Measurements from ENCODE around the gene STK25.
A peak's percentile ranks its signal among the peaks of the same experiment; 100 is the strongest.

The STK25 gene

DNA sequence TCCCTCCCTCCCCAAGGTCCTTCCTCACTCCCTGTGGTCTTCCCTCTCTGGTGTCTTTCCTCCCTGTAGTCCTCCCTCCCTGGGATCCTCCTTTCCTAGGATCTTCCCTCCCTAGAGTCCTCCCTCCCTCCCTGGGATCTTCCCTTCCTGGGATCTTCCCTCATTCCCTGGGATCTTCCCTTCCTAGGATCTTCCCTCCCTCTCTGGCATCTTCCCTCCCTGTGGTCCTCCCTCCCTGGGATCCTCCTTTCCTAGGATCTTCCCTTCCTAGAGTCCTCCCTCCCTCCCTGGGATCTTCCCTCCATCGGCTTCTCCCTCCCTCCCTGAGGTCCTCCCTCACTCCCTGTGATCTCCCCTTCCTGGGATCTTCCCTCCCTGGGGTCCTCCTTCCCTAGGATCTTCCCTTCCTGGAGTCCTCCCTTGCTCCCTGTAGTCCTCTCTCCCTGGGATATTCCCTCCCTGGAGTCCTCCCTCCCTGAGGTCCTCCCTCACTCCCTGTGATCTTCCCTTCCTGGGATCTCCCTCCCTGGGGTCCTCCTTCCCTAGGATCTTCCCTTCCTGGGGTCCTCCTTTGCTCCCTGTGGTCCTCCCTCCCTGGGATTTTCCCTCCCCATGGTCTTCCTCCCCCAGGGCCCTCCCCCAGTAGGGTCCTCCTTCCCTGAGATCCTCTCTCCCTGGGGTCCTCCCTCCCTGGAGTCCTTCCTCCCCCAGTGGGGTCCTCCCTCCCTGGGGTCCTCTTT lies 23.0 kb downstream of the STK25 start:
- POLR2A ChIA-PET, result no interaction called here
- Histone ChIP-seq H3K9me3 (ENCODE audit: control insufficient read depth, insufficient read depth, low read depth, low read length) (no peaks in the 10 kb centered on the region), H3K4me3 (ENCODE audit: low read depth, low read length) (no peak overlapping the region), H3K4me1 (ENCODE audit: control insufficient read depth, insufficient read depth, low read length) (no peaks in the 10 kb centered on the region), H3K36me3 (ENCODE audit: control insufficient read depth in 2 of 2, insufficient read depth in 1 of 2, low read length in 2 of 2) (peaks cover 0 to 26% of the 10 kb centered on the region in 2 experiments; a peak in 1 of 3 replicates), H3K27ac (ENCODE audit: extremely low read depth, low read depth, low read length) (no peak overlapping the region)
- CTCF ChIA-PET, result interaction anchor here (0.6 kb wide), 1 partner anchor 462 kb away, joined by 4 read pairs; no protein-coding TSS in a partner anchor
- TF ChIP-seq WT1 (tag by site-specific recombination; IDR thresholded peaks at IDR 0.05), result peak; percentile 91
- TF ChIP-seq ZNF768 (tag by site-specific recombination; IDR thresholded peaks at IDR 0.05), result no peak
- no peak for TF ChIP-seq ZNF561 (tag by site-specific recombination; IDR thresholded peaks at IDR 0.05; ENCODE audit: borderline replicate concordance)
- peak; percentile 21; the same call in 1 of the 2 replicates for TF ChIP-seq ZIC2 (tag by site-specific recombination; IDR thresholded peaks at IDR 0.05)
- no peak for TF ChIP-seq ZNF433 (tag by site-specific recombination; IDR thresholded peaks at IDR 0.05; ENCODE audit: low read depth)
- no peak for TF ChIP-seq SP3 (tag by site-specific recombination; IDR thresholded peaks at IDR 0.05)
- TF ChIP-seq GLIS1 (tag by site-specific recombination; IDR thresholded peaks at IDR 0.05), result peak; percentile 81
- TF ChIP-seq ZNF341 (tag by site-specific recombination; IDR thresholded peaks at IDR 0.05; ENCODE audit: low read depth), result peak; percentile 51; the same call in 1 of the 2 replicates
- no peak for TF ChIP-seq ATF2 (tag by site-specific recombination; IDR thresholded peaks at IDR 0.05; ENCODE audit: low read depth)
- no peak for TF ChIP-seq SP7 (tag by site-specific recombination; IDR thresholded peaks at IDR 0.05)
- TF ChIP-seq ZFHX2 (tag by site-specific recombination; conservative IDR thresholded peaks at IDR 0.05), result no peak
- TF ChIP-seq, protein P1, sequence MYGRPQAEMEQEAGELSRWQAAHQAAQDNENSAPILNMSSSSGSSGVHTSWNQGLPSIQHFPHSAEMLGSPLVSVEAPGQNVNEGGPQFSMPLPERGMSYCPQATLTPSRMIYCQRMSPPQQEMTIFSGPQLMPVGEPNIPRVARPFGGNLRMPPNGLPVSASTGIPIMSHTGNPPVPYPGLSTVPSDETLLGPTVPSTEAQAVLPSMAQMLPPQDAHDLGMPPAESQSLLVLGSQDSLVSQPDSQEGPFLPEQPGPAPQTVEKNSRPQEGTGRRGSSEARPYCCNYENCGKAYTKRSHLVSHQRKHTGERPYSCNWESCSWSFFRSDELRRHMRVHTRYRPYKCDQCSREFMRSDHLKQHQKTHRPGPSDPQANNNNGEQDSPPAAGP (tag by site-specific recombination; IDR thresholded peaks at IDR 0.05), result peak; percentile 76
- no peak for TF ChIP-seq ZNF610 (tag by site-specific recombination; IDR thresholded peaks at IDR 0.05; ENCODE audit: borderline replicate concordance)
- TF ChIP-seq ZNF704 (tag by site-specific recombination; IDR thresholded peaks at IDR 0.05), result no peak
- no peak for TF ChIP-seq ZNF830 (tag by site-specific recombination; IDR thresholded peaks at IDR 0.05; ENCODE audit: low read depth)
- TF ChIP-seq ZNF473 (tag by site-specific recombination; IDR thresholded peaks at IDR 0.05), result no peak
- TF ChIP-seq ZNF211 (tag by site-specific recombination; IDR thresholded peaks at IDR 0.05; ENCODE audit: low read depth), result no peak
- TF ChIP-seq ZNF596 (tag by site-specific recombination; IDR thresholded peaks at IDR 0.05), result no peak
- no peak for TF ChIP-seq ZNF214 (tag by site-specific recombination; IDR thresholded peaks at IDR 0.05; ENCODE audit: borderline replicate concordance)
- TF ChIP-seq IKZF3 (tag by site-specific recombination; IDR thresholded peaks at IDR 0.05), result 0 out of 2 replicates have a peak, but pooled peaks have one; percentile 16

- CTCF ChIA-PET, result interaction anchor here (0.9 kb wide), 1 partner anchor 115 kb away, joined by 3 read pairs; no protein-coding TSS in a partner anchor
- Histone ChIP-seq H3K36me3 (ENCODE audit: control insufficient read depth in 2 of 2, insufficient read depth in 1 of 2, low read length in 2 of 2) (peaks cover 0 to 35% of the 10 kb centered on the region in 2 experiments; a peak in 1 of 3 replicates), H3K27ac (ENCODE audit: extremely low read depth, low read depth, low read length) (no peak overlapping the region), H3K4me1 (ENCODE audit: control insufficient read depth, insufficient read depth, low read length) (no peaks in the 10 kb centered on the region), H3K9me3 (ENCODE audit: control insufficient read depth, insufficient read depth, low read depth, low read length) (no peaks in the 10 kb centered on the region), H3K4me3 (ENCODE audit: low read depth, low read length) (no peak overlapping the region)
- POLR2A ChIA-PET, result no interaction called here
- TF ChIP-seq KLF10 (tag by site-specific recombination; IDR thresholded peaks at IDR 0.05) (no peak), KLF16 (tag by site-specific recombination; IDR thresholded peaks at IDR 0.05) (no peak), ZNF654 (tag by site-specific recombination; IDR thresholded peaks at IDR 0.05; ENCODE audit: low read depth) (no peak)
- TF ChIP-seq, protein P2, sequence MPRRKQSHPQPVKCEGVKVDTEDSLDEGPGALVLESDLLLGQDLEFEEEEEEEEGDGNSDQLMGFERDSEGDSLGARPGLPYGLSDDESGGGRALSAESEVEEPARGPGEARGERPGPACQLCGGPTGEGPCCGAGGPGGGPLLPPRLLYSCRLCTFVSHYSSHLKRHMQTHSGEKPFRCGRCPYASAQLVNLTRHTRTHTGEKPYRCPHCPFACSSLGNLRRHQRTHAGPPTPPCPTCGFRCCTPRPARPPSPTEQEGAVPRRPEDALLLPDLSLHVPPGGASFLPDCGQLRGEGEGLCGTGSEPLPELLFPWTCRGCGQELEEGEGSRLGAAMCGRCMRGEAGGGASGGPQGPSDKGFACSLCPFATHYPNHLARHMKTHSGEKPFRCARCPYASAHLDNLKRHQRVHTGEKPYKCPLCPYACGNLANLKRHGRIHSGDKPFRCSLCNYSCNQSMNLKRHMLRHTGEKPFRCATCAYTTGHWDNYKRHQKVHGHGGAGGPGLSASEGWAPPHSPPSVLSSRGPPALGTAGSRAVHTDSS (tag by site-specific recombination; IDR thresholded peaks at IDR 0.05), result no peak
- TF ChIP-seq, protein P3, sequence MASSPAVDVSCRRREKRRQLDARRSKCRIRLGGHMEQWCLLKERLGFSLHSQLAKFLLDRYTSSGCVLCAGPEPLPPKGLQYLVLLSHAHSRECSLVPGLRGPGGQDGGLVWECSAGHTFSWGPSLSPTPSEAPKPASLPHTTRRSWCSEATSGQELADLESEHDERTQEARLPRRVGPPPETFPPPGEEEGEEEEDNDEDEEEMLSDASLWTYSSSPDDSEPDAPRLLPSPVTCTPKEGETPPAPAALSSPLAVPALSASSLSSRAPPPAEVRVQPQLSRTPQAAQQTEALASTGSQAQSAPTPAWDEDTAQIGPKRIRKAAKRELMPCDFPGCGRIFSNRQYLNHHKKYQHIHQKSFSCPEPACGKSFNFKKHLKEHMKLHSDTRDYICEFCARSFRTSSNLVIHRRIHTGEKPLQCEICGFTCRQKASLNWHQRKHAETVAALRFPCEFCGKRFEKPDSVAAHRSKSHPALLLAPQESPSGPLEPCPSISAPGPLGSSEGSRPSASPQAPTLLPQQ (tag by site-specific recombination; IDR thresholded peaks at IDR 0.05), result no peak
- TF ChIP-seq, protein P4, sequence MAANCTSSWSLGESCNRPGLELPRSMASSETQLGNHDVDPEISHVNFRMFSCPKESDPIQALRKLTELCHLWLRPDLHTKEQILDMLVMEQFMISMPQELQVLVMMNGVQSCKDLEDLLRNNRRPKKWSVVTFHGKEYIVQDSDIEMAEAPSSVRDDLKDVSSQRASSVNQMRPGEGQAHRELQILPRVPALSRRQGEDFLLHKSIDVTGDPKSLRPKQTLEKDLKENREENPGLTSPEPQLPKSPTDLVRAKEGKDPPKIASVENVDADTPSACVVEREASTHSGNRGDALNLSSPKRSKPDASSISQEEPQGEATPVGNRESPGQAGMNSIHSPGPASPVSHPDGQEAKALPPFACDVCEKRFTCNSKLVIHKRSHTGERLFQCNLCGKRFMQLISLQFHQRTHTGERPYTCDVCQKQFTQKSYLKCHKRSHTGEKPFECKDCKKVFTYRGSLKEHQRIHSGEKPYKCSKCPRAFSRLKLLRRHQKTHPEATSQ (tag by site-specific recombination; IDR thresholded peaks at IDR 0.05), result no peak
These were observed 25.1 kb downstream of the STK25 start for GRCh38 chr2:241483305-241483704.
